Peyer's patch (tissue), 4 donors: Measurements from ENCODE around the gene PIP4P1.

Source experiments
- CTCF ChIP-seq, 6 experiments: fragments of 450-650 bp in 4 of 6; fragments of 200-600 bp in 2 of 6; sonication (generic) in 1 of 6; IDR thresholded peaks; one replicate each; pipeline ENCODE4 v1.5.1; 2017 to 2019; ENCODE audit warnings: antibody characterized with exemption in 6 of 6, mild to moderate bottlenecking in 3 of 6, moderate library complexity in 1 of 6
- POLR2A ChIP-seq, 2 donors: fragments of 450-650 bp; IDR thresholded peaks; one replicate each; pipeline ENCODE4 v1.5.1; 2017; ENCODE audit warnings: antibody characterized with exemption in 2 of 2, mild to moderate bottlenecking in 2 of 2, moderate library complexity in 2 of 2

GRCh38 chr14:20434701-20435581, 26.3 kb downstream of the PIP4P1 start:
- TF ChIP-seq CTCF (IDR thresholded peaks at IDR 0.05), result no peak
- no peak for TF ChIP-seq POLR2A (IDR thresholded peaks at IDR 0.05)
